PFSK-1 (cell line): ENCODE results near the gene ZNF415.

Experiments
- POLR2AphosphoS5 ChIP-seq: IDR thresholded peaks from 2 replicates; pipeline ENCODE4 v1.6.1; 2012; ENCODE audit warnings: low read depth, mild to moderate bottlenecking, control low read depth, low read length, moderate library complexity
- TAF1 ChIP-seq: IDR thresholded peaks from 2 replicates; pipeline ENCODE4 v1.6.1; 2012; ENCODE audit warnings: low read length, control low read depth, borderline replicate concordance; ENCODE audit not compliant: insufficient read depth

- TF ChIP-seq TAF1 (no peak), POLR2AphosphoS5 (no peak)
Observed at GRCh38 chr19:53109527-53109926, 23.2 kb downstream of the ZNF415 start.
